HG03521 (cell line): ENCODE results near the gene ACSM6.

ENCODE experiments used
- ATAC-seq: cut with Tn5 transposase; IDR thresholded peaks from one replicate; pipeline ENCODE4 v1.9.1; 2021; ENCODE audit warnings: mild to moderate bottlenecking, moderate library complexity; ENCODE audit not compliant: unreplicated experiment

ACSM6 gene

GRCh38 chr10:95265572-95265971 lies 71.5 kb downstream of the ACSM6 start:
- no peak for ATAC-seq

GRCh38 chr10:95266674-95267095 lies 72.6 kb downstream of the ACSM6 start:
- ATAC-seq = peak; percentile 87

DNA sequence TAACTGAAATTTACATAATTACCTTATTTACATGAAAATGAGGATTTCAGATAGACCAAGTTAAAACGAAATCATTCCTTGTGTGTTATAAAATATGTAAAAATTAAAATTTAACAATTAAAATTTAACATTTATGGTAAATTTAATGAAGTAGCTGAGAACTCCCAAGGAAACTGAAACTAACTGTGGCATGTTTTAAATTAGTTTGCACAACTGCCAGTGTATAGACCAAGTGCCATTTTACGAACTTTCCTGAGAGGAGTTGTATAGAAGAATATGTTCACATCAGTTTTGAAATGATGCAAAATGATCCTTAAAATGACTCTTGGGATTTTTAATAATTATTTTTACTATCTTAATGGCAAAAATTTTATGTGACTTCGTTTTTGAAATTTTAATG lies 73.2 kb downstream of the ACSM6 start:
- ATAC-seq = no peak

DNA sequence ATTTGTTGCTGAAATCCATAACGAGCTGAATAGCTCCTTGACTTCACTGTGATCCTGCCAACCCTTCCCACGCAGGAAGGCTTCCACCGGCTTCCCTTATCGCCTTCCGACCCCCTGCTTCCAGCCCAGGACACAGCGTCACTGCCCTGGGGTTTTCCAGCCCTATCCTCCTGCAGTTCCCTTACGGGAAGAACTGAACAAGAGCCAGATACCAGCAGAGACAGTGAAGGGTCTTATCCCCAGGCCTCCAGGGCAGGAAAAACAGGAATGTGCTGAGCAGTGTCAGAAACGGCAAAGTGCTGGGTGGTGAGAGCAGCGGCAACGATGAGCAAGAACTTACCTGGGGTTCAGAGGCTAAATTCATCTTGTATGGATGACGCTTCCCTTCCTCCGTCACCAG lies 74.4 kb downstream of the ACSM6 start:
- ATAC-seq = no peak

DNA sequence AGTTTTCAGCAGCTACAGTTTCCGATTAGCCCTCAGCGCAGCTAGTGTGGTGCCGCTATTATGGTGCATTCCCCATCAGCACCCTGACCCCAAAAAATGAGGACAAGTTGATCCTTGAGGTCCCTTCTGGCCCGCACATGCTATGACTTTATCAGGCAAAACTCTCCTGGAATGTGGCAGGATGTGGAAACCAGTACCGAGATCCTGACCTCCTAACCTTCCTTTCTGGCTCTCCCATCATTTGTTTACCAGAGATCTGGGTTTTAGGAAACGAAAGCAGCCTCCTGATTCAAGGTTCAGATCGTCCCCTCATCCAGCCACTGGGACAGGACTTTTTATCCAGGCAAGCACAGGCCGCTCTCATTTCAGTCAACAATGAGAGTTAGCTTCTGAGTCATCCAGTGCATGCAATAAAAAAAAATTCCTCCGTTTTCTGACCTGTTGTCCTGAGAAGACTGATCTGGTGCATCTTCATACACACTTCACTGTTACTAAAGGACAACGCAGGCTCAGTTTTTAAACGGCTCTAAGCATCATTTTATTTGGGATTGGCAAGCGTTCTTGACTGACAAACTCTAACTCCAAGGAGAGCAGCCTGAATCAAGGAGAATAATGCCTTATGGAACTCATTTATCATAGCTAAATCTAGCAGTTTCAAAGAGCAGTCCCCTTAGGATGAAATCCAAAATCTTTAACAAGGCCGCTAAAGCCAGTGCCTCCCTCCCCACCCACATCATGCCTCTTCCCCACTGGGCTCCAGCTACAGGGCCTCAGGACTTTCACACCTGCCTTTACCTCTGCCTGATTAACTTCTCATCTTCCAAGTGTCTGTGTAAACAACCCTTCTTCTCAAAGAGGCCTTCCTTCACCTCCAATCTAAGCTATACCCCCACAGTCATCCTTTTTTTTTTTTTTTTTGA lies 79.6 kb downstream of the ACSM6 start:
- no peak for ATAC-seq

DNA sequence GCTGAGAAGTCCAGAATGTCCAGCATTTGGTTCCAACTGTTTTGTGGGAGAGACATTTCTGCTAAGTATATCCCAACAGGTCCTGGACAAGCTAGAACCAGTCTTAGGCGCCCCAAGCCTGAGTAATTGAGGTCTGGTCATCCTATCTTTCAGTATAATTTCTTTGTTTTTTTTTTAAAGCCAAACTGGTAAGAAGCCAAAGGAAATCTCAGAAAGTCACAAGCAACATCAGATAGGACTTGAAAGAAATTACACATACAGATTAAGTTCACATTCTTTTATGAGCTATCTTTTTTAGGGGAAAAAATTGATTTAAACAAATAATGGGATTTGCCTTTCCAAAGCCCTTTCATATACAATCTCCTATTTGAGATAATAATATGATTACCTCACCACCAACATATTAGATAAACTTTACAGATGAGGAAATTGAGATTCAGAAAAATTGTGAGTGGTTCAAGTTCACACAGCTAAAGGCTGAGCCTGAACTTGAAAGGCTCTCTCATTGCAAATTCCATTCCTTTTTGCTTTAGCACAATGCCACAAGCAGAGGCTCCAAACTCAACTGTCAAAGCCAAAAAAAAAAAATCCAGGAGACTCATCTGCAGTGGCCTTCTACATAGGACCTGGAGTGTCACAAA lies 81.8 kb downstream of the ACSM6 start:
- ATAC-seq = no peak

DNA sequence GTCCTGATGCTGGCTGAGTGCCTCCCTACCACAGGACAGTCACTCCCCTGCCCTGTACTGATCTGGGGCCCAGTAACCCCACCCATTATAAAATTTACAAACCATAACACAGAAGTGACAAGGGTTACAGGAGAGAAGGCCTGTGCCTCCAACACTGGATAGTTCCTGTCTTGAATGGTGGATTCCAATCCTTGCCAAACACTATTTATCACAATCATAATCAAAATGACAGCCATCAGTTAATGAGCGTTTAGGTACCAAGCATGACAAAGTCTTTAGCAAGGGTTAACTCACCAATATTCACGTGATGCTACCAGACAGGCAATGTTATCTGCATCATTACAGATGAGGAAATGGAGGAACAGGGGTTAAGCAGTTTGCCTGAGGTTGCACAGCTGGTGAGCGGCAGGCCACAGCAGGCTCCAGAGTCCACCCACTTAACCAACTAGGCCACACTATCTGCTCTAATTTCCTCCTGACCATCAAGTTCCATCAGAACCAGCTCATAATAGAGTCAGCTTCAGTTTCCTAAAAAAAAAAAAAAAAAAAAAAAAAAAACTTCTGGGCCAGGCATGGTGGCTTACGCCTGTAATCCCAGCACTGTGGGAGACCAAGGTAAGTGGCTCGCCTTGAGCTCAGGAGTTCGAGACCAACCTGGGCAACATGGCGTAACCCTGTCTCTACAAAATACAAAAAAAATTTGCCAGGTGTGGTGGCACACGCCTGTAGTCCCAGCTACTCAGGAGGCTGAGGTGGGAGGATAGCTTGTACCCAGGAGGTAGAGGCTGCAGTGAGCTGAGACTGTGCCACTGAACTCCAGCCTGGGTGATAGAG lies 82.5 kb downstream of the ACSM6 start:
- ATAC-seq = no peak

- no peak for ATAC-seq
Measured at GRCh38 chr10:95277201-95277570, 83.1 kb downstream of the ACSM6 start.

- no peak for ATAC-seq
Measured at GRCh38 chr10:95277614-95278013, 83.6 kb downstream of the ACSM6 start.
